Fibroblast of mammary gland (primary cell): ENCODE data around the gene ELFN1.
"Not testable (repeated sequence)": the region's sequence is repeated elsewhere in the genome, so short reads cannot be mapped to it uniquely, and the experiment has no call there.

Experiments
- DNase-seq: peaks from one replicate; pipeline ENCODE4 v3.0.0-alpha.2; 2010; ENCODE audit warnings: low read depth
- H3K4me3 ChIP-seq: 2 replicates; pipeline ENCODE4 v1.5.1; 2011; ENCODE audit warnings: low read depth, mild to moderate bottlenecking, low read length, moderate library complexity; ENCODE audit not compliant: control insufficient read depth
- CTCF ChIP-seq: conservative IDR thresholded peaks from 2 replicates; pipeline ENCODE4 v1.5.1; 2011; ENCODE audit warnings: low read depth, low read length, inconsistent platforms; ENCODE audit not compliant: control insufficient read depth, insufficient read depth

Gene ELFN1

GRCh38 chr7:1762238-1762945 is 92.3 kb downstream of the ELFN1 start:
- DNase-seq, result no peak
- no peak for TF ChIP-seq CTCF
- H3K4me3 ChIP-seq, result no peak overlapping the region

- no peak for TF ChIP-seq CTCF
Measured at GRCh38 chr7:1763033-1763432, 93.0 kb downstream of the ELFN1 start.

GRCh38 chr7:1763911-1764310 is 93.8 kb downstream of the ELFN1 start:
- DNase-seq, H3K4me3 ChIP-seq: not testable (repeated sequence)

More at GRCh38 chr7:1763033-1763432, 93.0 kb downstream of the ELFN1 start:
- no peak for DNase-seq
- no peak overlapping the region for H3K4me3 ChIP-seq

- H3K4me3 ChIP-seq, result no peak overlapping the region
- TF ChIP-seq CTCF, result no peak
- DNase-seq, result no peak
Measured at GRCh38 chr7:1765336-1765735, 95.3 kb downstream of the ELFN1 start.

GRCh38 chr7:1767524-1767923 is 97.4 kb downstream of the ELFN1 start:
- no peak overlapping the region for H3K4me3 ChIP-seq
- no peak for TF ChIP-seq CTCF
- DNase-seq, result peak; percentile 10

GRCh38 chr7:1768832-1769231 is 98.8 kb downstream of the ELFN1 start:
- no peak overlapping the region for H3K4me3 ChIP-seq
- TF ChIP-seq CTCF, result no peak
- DNase-seq, result no peak

GRCh38 chr7:1769286-1770200 is 99.5 kb downstream of the ELFN1 start:
- no peak for DNase-seq
- no peak overlapping the region for H3K4me3 ChIP-seq
- TF ChIP-seq CTCF, result no peak
